Heart left ventricle (tissue), 13 donors: Measurements from ENCODE around the gene NR2F1.

ENCODE experiments used
- CTCF ChIP-seq, 12 donors: fragments of 200-600 bp; sonication (generic) in 4 of 12; IDR thresholded peaks; one replicate each; pipeline versions ENCODE4 v1.5.0 to v1.8.0; 2018 to 2022; ENCODE audit warnings: antibody characterized with exemption in 12 of 12, mild to moderate bottlenecking in 5 of 12
- POLR2A ChIP-seq, 2 donors: fragments of 450-650 bp; IDR thresholded peaks; one replicate each; pipeline ENCODE4 v1.6.1; 2017; ENCODE audit warnings: antibody characterized with exemption in 2 of 2, mild to moderate bottlenecking in 2 of 2, moderate library complexity in 2 of 2
- donor health status: ischemic (EF 13 %, LVEDD 7.1; RV severe dilation, severe dysfunction).
- donor health status: DM: no; HTN: yes; CAD: no.
- donor health status: DM: no; HTN: no; CAD: no.
- donor health status: ischemic (EF 25% LVEDD 6.9; RV normal size, moderate dysfunction).
- donor health status: ischemic (EF 25% LVEDD 5.7; RV mildly dilated, moderate dysfunction).
- donor health status: ischemic (EF 35%, LVEDD 5.7; RV mildly dilated, moderate dysfunction).
- donor health status: nonischemic (EF 11% LVEDD 7.7; RV severe dilation, severe dysfunction).
- donor health status: DM: yes; HTN: yes; CAD: no.
- donor health status: PGD.
- donor health status: ischemic (EF 29% LVEDD 5.4; RV normal size, mild dysfunction).
- donor health status: nonischemic (EF 23%, LVEDD 6.1; RV moderate dilation, normal function).

- TF ChIP-seq CTCF (IDR thresholded peaks at IDR 0.05) (no peak), POLR2A (IDR thresholded peaks at IDR 0.05) (no peak)
Measured at GRCh38 chr5:93584596-93585040, 1.6 kb downstream of the NR2F1 start.
